Measurements from ENCODE around the gene POLR2L. TPM values are rescaled to one million over a fixed set of nuclear protein-coding genes. Genes with fewer than 3 reads are reported as not detected.

POLR2L gene
- total and polyA plus RNA-seq, 2 donors (not counting 1 experiment from before 2014, with no cell fraction given) = 44.4 to 80.8 TPM

DNA sequence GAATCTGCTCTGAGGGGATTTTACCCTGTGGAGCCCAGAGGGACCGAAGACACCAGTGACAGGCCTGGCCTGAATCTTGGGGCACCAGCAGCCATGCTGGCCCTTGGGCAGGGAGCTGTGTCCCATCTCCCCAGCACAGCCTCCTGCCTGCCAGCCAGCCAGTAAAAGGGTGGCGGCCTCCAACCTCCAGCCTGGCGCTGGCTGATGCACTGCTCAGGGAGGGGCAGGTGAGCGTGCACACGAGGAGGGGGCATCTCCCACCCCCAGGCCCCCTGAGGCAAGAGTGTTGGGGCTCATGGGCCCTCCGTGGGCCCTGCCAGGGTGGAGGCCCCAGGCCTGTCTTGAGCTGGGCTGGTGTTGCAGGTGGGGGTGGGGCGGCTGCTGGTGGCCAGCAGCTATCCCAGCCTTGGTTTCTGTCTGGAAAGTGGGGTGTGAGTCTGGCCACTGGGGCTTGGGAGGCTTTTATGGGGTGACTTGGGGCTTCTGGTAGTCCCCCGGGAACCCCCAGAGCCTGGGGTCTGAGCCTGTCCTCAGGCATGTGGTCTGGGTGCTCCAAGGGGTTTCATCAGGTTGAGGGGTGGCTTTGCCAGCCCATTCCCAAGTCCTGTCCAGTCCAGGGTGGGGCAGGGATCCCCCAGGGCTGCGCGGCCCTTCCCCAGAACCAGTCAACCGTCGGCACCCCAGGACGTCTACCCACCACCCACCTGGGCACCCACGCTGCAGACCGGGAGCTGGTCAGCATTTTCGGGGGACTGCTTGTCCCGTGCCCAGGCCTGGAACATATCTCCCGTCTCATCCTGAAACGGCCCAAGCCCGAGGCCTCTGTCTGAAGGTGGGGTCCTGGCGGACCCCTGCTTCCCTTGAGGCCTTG, 18.1 kb upstream of the POLR2L start:
- Histone ChIP-seq H3K79me2 (ENCODE audit: control insufficient read depth, insufficient read depth, low read length) (no peaks in the 10 kb centered on the region), H2AFZ (ENCODE audit: insufficient read depth, low read depth, low read length, poor library complexity, severe bottlenecking) (no peak overlapping the region), H3K4me3 (ENCODE audit: control extremely low read depth in 1 of 5, extremely low read depth in 1 of 5, insufficient read depth in 1 of 5, low read depth in 2 of 5, low read length in 4 of 5) (no peak overlapping the region), H3K27ac (ENCODE audit: low read length in 2 of 2) (no peak overlapping the region), H3K36me3 (replicated peaks in 1 of 2; ENCODE audit: control extremely low read depth in 1 of 2, control insufficient read depth in 1 of 2, extremely low read depth in 1 of 2, insufficient read depth in 2 of 2, low read length in 1 of 2) (no peaks in the 10 kb centered on the region), H3K4me2 (replicated peaks; ENCODE audit: low read depth, low read length, poor library complexity, severe bottlenecking) (no peak overlapping the region), H3K9me3 (ENCODE audit: control extremely low read depth in 1 of 3, control insufficient read depth in 2 of 3, insufficient read depth in 1 of 3, low read length in 2 of 3) (no peaks in the 10 kb centered on the region), H3K9ac (ENCODE audit: low read length) (no peak overlapping the region), H3K27me3 (replicated peaks in 1 of 4; ENCODE audit: control extremely low read depth in 1 of 4, control insufficient read depth in 3 of 4, insufficient read depth in 4 of 4, low read length in 3 of 4) (no peaks in the 10 kb centered on the region), H3K4me1 (ENCODE audit: control insufficient read depth in 2 of 2, insufficient read depth in 2 of 2, low read length in 2 of 2) (no peaks in the 10 kb centered on the region), H4K20me1 (ENCODE audit: control insufficient read depth, insufficient read depth, low read length, poor library complexity, severe bottlenecking) (no peaks in the 10 kb centered on the region)
- Mint-ChIP-seq H3K27me3 (no peaks in the 10 kb centered on the region), H3K27ac (no peak overlapping the region), H3K9me3 (ENCODE audit: insufficient read depth) (no peaks in the 10 kb centered on the region), H3K4me1 (no peaks in the 10 kb centered on the region), H3K4me3 (no peak overlapping the region)
- TF ChIP-seq, protein P1, sequence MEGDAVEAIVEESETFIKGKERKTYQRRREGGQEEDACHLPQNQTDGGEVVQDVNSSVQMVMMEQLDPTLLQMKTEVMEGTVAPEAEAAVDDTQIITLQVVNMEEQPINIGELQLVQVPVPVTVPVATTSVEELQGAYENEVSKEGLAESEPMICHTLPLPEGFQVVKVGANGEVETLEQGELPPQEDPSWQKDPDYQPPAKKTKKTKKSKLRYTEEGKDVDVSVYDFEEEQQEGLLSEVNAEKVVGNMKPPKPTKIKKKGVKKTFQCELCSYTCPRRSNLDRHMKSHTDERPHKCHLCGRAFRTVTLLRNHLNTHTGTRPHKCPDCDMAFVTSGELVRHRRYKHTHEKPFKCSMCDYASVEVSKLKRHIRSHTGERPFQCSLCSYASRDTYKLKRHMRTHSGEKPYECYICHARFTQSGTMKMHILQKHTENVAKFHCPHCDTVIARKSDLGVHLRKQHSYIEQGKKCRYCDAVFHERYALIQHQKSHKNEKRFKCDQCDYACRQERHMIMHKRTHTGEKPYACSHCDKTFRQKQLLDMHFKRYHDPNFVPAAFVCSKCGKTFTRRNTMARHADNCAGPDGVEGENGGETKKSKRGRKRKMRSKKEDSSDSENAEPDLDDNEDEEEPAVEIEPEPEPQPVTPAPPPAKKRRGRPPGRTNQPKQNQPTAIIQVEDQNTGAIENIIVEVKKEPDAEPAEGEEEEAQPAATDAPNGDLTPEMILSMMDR (IDR thresholded peaks at IDR 0.05) = no peak
- TF ChIP-seq EZH2 (IDR thresholded peaks at IDR 0.05; ENCODE audit: borderline replicate concordance, insufficient read depth, low read depth, low read length, poor library complexity, severe bottlenecking) = no peak
- ChIA-PET POLR2A (no interaction called here), CTCF (no interaction called here)
- 85% methylated on average over 19 of the region's 21 CpGs for WGBS (ENCODE audit: insufficient coverage)
- no peak for DNase-seq
- intact Hi-C loops (cut with micrococcal nuclease) = no loop called here
- ATAC-seq (ENCODE audit: low read depth) = no peak

DNA sequence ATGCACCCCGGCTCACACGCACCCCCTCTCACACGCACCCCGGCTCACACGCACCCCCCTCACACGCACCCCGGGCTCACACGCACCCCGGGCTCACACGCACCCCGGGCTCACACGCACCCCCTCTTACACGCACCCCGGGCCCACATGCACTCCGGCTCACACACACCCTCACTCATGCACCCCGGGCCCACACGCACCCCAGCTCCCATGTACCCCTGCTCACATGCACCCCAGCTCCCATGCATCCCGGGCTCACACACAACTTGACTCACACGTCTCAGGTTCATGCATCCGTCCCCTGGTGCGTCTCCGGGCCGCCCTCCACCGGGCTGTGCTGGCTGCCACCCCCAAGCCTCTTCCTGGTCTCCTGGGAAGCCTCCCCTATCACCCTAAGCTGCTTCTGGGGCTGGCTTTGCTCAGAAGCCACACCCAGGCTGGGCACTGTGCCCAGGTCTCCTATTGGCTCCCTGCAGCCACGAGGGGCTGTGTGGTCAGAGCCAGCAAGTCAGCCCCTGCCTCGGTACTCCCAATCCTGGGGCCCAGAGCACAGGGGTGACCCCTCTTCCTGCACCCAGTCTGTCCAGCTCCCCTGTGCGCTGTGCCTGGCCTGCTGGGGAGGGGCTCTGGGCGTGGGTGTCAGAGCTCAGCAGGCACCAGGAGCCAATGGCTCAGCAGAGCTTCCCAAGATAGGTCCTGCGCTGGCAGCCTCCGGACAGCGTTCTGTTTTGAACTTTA, 17.2 kb upstream of the POLR2L start:
- Histone ChIP-seq H3K36me3 (replicated peaks in 1 of 2; ENCODE audit: control extremely low read depth in 1 of 2, control insufficient read depth in 1 of 2, extremely low read depth in 1 of 2, insufficient read depth in 2 of 2, low read length in 1 of 2) (no peaks in the 10 kb centered on the region), H3K9ac (ENCODE audit: low read length) (no peak overlapping the region), H3K4me1 (ENCODE audit: control insufficient read depth in 2 of 2, insufficient read depth in 2 of 2, low read length in 2 of 2) (no peaks in the 10 kb centered on the region), H3K4me3 (ENCODE audit: control extremely low read depth in 1 of 5, extremely low read depth in 1 of 5, insufficient read depth in 1 of 5, low read depth in 2 of 5, low read length in 4 of 5) (no peak overlapping the region), H3K9me3 (ENCODE audit: control extremely low read depth in 1 of 3, control insufficient read depth in 2 of 3, insufficient read depth in 1 of 3, low read length in 2 of 3) (no peaks in the 10 kb centered on the region), H3K79me2 (ENCODE audit: control insufficient read depth, insufficient read depth, low read length) (no peaks in the 10 kb centered on the region), H2AFZ (ENCODE audit: insufficient read depth, low read depth, low read length, poor library complexity, severe bottlenecking) (no peak overlapping the region), H3K27me3 (replicated peaks in 1 of 4; ENCODE audit: control extremely low read depth in 1 of 4, control insufficient read depth in 3 of 4, insufficient read depth in 4 of 4, low read length in 3 of 4) (no peaks in the 10 kb centered on the region), H3K4me2 (replicated peaks; ENCODE audit: low read depth, low read length, poor library complexity, severe bottlenecking) (no peak overlapping the region), H3K27ac (ENCODE audit: low read length in 2 of 2) (no peak overlapping the region), H4K20me1 (ENCODE audit: control insufficient read depth, insufficient read depth, low read length, poor library complexity, severe bottlenecking) (no peaks in the 10 kb centered on the region)
- Mint-ChIP-seq H3K9me3 (ENCODE audit: insufficient read depth) (no peaks in the 10 kb centered on the region), H3K4me3 (no peak overlapping the region), H3K27me3 (no peaks in the 10 kb centered on the region), H3K27ac (no peak overlapping the region), H3K4me1 (no peaks in the 10 kb centered on the region)
- no peak for TF ChIP-seq EZH2 (IDR thresholded peaks at IDR 0.05; ENCODE audit: borderline replicate concordance, insufficient read depth, low read depth, low read length, poor library complexity, severe bottlenecking)
- TF ChIP-seq, protein P1 (IDR thresholded peaks at IDR 0.05) = no peak
- intact Hi-C loops (cut with micrococcal nuclease) = no loop called here
- ATAC-seq (ENCODE audit: low read depth) (no peak), DNase-seq (no peak)
- CTCF ChIA-PET = no interaction called here
- WGBS (ENCODE audit: insufficient coverage) = 88% methylated on average over 23 of the region's 31 CpGs
- POLR2A ChIA-PET = no interaction called here
